IPS-20b (cell line): ENCODE data around the gene TBC1D9B.
"Not testable (repeated sequence)": the region's sequence is repeated elsewhere in the genome, so short reads cannot be mapped to it uniquely, and the experiment has no call there.

Experiments
- H3K27ac ChIP-seq: one replicate; pipeline ENCODE4 v1.5.1; 2013; ENCODE audit warnings: low read length
- H3K27me3 ChIP-seq: 2 replicates; pipeline ENCODE4 v1.6.1; 2013; ENCODE audit warnings: mild to moderate bottlenecking, low read length, inconsistent platforms; ENCODE audit not compliant: insufficient read depth
- H3K36me3 ChIP-seq: 2 replicates; pipeline ENCODE4 v1.6.1; 2013; ENCODE audit warnings: low read depth, mild to moderate bottlenecking, inconsistent platforms, low read length, moderate library complexity; ENCODE audit not compliant: insufficient read depth
- H3K4me1 ChIP-seq: 2 replicates; pipeline ENCODE4 v1.6.1; 2013; ENCODE audit warnings: mild to moderate bottlenecking, control low read depth, inconsistent platforms, low read length, moderate library complexity; ENCODE audit not compliant: insufficient read depth
- H3K4me3 ChIP-seq: 2 replicates; pipeline ENCODE4 v1.5.1; 2013; ENCODE audit warnings: mild to moderate bottlenecking, low read length, inconsistent platforms
- H3K9ac ChIP-seq: 2 replicates; pipeline ENCODE4 v1.6.1; 2013; ENCODE audit warnings: low read depth, mild to moderate bottlenecking, inconsistent platforms, low read length, moderate library complexity
- H3K9me3 ChIP-seq: 2 replicates; pipeline ENCODE4 v1.6.1; 2013; ENCODE audit warnings: mild to moderate bottlenecking, low read depth, low read length, inconsistent platforms; ENCODE audit not compliant: insufficient read depth

The TBC1D9B gene

GRCh38 chr5:179873588-179874110 is 34.0 kb downstream of the TBC1D9B start:
- H3K4me3 ChIP-seq, result no peak overlapping the region
- H3K9ac ChIP-seq, result no peak overlapping the region
- H3K36me3 ChIP-seq, result peaks cover 23% of the 10 kb centered on the region; the same call in 1 of the 2 replicates
- no peaks in the 10 kb centered on the region for H3K4me1 ChIP-seq
- no peaks in the 10 kb centered on the region for H3K27me3 ChIP-seq
- H3K9me3 ChIP-seq, result no peaks in the 10 kb centered on the region
- H3K27ac ChIP-seq, result no peak overlapping the region

DNA sequence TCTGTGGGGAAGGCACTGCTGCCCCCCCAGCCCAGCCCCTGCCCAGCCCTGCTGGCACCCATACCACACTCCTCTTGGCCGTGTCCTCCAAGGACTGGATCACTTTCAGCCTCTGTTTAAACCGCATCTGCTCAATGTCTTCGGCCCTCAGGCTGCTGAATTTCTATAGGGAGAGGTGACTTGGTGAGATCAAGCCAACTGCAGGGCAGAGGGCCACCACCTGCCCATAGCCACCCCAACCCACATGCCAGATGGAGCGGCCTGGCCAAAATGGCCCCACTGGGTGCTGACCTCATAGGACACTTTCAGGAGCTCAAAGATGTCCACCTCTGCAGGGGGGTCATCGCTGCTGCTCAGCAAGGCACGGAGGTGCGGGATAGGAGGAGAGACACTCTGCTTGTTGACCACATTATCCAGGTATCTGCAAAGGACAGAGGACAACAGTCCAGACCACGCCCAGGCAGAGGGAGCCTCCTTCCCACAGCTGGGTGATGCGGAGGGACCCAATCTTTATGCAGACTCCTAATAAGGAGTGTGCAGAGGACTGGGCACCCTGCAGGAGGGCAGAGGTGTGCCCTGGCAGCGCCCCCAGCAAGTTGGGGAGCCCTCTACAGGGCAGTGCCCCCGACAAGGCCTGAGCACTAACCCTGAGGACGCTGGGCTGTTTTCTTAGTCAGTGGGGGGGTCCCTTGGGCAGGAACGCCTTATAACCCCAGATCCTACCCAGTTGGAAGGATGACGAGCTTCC is 34.7 kb downstream of the TBC1D9B start:
- H3K36me3 ChIP-seq, result peaks cover 23% of the 10 kb centered on the region; the same call in 1 of the 2 replicates
- no peak overlapping the region for H3K27ac ChIP-seq
- H3K27me3 ChIP-seq, result no peaks in the 10 kb centered on the region
- H3K4me1 ChIP-seq, result no peaks in the 10 kb centered on the region
- no peak overlapping the region for H3K4me3 ChIP-seq
- no peaks in the 10 kb centered on the region for H3K9me3 ChIP-seq
- no peak overlapping the region for H3K9ac ChIP-seq

DNA sequence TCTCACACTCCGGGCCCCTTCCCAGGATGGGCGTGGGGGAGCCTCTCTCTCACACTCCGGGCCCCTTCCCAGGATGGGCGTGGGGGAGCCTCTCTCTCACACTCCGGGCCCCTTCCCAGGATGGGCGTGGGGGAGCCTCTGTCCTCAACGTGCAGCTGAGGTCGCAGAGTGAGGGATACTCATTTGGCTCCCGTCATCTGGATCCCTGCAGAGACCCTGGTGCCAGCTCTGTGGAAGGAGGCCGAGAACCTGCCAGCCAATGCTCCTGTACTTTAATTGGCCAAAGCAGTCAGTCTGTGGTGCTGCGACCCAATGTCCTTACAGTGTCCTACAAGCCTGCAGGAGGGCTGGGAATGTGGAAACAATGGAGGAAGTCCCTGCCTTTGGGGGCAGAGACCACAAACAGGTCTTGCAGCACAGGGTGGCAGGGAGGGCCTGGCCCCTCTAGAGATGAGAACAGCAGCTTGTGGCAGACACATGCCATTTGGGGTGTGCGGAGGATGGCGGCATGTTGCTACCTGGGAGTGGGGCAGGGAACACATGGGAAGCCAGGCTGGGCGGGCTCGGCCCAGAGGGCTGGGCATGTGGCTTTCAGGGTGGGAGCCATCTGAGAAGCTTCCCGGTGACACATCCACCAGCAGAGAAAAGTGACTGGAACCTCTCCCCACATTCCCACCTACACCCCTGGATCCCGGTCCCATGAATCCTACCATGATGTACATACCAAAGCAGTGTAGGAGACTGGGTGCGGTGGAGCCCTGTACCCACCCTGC is 35.5 kb downstream of the TBC1D9B start:
- Histone ChIP-seq H3K4me1 (no peaks in the 10 kb centered on the region), H3K9ac (no peak overlapping the region), H3K9me3 (no peaks in the 10 kb centered on the region), H3K27me3 (no peaks in the 10 kb centered on the region), H3K27ac (no peak overlapping the region), H3K36me3 (peaks cover 18% of the 10 kb centered on the region; the same call in 1 of the 2 replicates), H3K4me3 (no peak overlapping the region)

DNA sequence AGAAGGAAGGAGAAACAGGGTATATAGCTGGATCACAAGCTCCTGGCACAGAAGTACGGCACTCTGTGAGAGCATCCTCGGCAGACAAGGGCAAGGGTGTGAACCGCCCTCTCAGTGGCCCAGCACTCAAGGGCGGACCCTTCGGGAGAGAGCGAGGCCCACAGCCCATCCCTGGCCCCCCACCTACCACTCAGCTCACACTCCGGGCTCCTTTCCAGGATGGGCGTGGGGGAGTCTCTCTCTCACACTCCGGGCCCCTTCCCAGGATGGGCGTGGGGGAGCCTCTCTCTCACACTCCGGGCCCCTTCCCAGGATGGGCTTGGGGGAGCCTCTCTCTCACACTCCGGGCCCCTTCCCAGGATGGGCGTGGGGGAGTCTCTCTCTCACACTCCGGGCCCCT is 36.2 kb downstream of the TBC1D9B start:
- not testable (repeated sequence) for H3K4me1 ChIP-seq, H3K27ac ChIP-seq, H3K9me3 ChIP-seq, H3K4me3 ChIP-seq, H3K9ac ChIP-seq, H3K27me3 ChIP-seq
- peaks cover 23% of the 10 kb centered on the region for H3K36me3 ChIP-seq

DNA sequence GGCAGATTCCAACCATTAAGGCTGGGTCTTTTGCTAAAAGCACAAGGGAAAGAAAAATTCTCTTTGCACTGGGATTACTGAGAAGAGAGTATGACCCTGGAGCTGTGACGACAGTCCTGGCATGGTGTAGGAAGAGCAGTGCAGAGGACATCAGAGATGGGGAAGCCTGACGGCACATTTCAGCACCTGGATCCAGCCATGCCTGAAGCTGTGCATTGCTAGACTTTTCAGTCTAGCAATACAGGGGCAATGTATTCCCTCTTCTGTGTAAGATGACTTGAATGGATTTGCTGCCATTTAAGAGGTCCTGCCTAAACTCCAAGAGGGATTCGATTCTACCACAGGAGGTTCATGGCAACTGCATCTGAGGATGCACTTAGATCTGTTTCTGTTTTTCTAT is 36.7 kb downstream of the TBC1D9B start:
- Histone ChIP-seq H3K27ac (no peak overlapping the region), H3K4me3 (no peak overlapping the region), H3K27me3 (no peaks in the 10 kb centered on the region), H3K9me3 (no peaks in the 10 kb centered on the region), H3K9ac (no peak overlapping the region), H3K36me3 (peaks cover 24% of the 10 kb centered on the region), H3K4me1 (no peaks in the 10 kb centered on the region)

- no peak overlapping the region for H3K9ac ChIP-seq
- peaks cover 20% of the 10 kb centered on the region for H3K36me3 ChIP-seq
- H3K27ac ChIP-seq, result no peak overlapping the region
- no peak overlapping the region for H3K4me3 ChIP-seq
- H3K4me1 ChIP-seq, result no peaks in the 10 kb centered on the region
- no peaks in the 10 kb centered on the region for H3K9me3 ChIP-seq
- no peaks in the 10 kb centered on the region for H3K27me3 ChIP-seq
These were observed 37.2 kb downstream of the TBC1D9B start for GRCh38 chr5:179870403-179870903.

DNA sequence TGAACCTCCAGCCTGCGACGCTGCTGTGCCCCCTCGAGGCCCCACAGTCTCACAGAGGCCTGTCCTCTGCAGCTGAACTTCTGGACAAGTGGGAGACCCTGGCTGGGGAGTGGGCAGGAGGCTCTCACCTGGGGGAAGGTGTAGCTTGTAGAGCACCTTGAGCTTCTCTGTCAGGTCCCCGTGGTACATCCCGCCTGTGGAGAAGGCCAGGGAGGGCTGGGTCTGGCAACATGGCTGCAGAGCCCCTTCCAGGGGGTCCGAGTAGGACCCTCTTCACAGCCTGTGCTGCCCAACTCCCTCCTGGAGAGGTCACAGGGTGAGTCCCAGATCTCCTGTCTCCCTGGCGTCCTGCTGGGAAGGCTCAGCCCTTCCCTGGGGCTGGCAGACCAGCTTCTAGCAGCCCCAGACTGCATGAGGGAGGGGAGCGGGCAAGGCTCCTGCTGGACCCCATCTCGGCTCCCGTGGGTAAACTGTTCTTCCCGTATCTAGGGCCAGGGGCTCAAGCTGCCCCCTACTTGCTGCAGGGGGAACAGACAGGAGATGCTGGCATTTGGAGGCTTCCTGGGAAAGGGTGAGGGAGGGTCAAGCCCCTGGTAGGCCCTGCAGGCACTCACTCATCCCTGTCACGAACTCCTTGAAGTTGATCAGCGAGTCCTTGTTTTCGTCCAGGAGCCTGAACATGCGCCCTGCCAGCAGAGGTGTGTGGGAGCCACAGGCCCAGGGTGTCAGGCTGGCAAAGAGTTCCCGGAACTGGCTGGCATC is 37.9 kb downstream of the TBC1D9B start:
- H3K27ac ChIP-seq, result no peak overlapping the region
- no peak overlapping the region for H3K9ac ChIP-seq
- H3K4me3 ChIP-seq, result no peak overlapping the region
- peaks cover 15% of the 10 kb centered on the region for H3K36me3 ChIP-seq
- no peaks in the 10 kb centered on the region for H3K9me3 ChIP-seq
- H3K4me1 ChIP-seq, result no peaks in the 10 kb centered on the region
- no peaks in the 10 kb centered on the region for H3K27me3 ChIP-seq

DNA sequence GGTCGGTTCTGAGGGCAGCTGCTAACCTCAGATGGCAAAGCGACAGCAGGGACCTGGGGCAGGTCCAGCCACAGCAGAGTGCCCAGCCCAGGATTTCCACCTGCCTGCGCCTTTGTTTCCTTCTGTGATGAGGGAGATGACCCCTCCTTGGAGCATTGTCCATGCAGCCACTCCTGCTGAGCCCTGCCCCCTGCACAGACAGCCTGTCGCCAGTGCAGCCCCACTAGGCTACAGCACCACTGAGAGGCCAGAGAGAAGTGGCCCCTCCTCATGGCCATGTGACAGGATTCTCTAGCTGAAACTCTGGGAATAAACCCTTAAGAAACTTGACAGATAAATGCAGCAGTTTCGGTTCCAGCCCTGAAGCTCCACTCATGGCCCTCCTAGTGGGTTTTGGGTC is 38.6 kb downstream of the TBC1D9B start:
- no peak overlapping the region for H3K27ac ChIP-seq

DNA sequence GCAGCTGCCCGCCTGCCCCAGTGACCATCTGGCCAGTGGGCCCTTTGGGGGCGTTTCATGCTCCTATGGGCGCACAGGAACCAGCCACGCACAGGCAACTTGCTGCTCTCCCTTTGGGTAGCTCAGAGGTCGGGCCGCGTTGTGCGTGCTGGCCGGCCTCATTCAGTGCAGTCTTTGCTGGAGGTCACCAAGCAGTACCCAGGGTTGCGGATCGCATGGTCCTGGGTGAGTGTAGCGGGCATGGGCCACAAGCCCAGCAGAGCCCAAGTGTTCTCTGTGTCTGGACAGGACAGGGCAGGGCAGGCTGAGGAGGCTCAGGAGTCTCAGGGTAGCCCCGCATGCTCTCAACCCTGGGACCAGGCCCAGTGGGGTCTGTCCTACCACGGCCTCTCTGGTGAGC is 39.2 kb downstream of the TBC1D9B start:
- no peaks in the 10 kb centered on the region for H3K27me3 ChIP-seq
- H3K9ac ChIP-seq, result no peak overlapping the region
- no peaks in the 10 kb centered on the region for H3K9me3 ChIP-seq
- peaks cover 18% of the 10 kb centered on the region for H3K36me3 ChIP-seq
- H3K27ac ChIP-seq, result no peak overlapping the region
- no peaks in the 10 kb centered on the region for H3K4me1 ChIP-seq
- no peak overlapping the region for H3K4me3 ChIP-seq

More for the DNA sequence above, 38.6 kb downstream of the TBC1D9B start:
- Histone ChIP-seq H3K9ac (no peak overlapping the region), H3K4me3 (no peak overlapping the region), H3K36me3 (peaks cover 12% of the 10 kb centered on the region), H3K27me3 (no peaks in the 10 kb centered on the region), H3K9me3 (no peaks in the 10 kb centered on the region), H3K4me1 (no peaks in the 10 kb centered on the region)

- H3K36me3 ChIP-seq, result peaks cover 18% of the 10 kb centered on the region
- no peak overlapping the region for H3K9ac ChIP-seq
- H3K4me1 ChIP-seq, result no peaks in the 10 kb centered on the region
- no peaks in the 10 kb centered on the region for H3K9me3 ChIP-seq
- H3K4me3 ChIP-seq, result no peak overlapping the region
- H3K27ac ChIP-seq, result no peak overlapping the region
- no peaks in the 10 kb centered on the region for H3K27me3 ChIP-seq
These were observed 40.2 kb downstream of the TBC1D9B start for GRCh38 chr5:179867476-179867875.

- Histone ChIP-seq H3K27ac (no peak overlapping the region), H3K4me1 (no peaks in the 10 kb centered on the region), H3K36me3 (peaks cover 18% of the 10 kb centered on the region), H3K9me3 (no peaks in the 10 kb centered on the region), H3K9ac (no peak overlapping the region), H3K27me3 (no peaks in the 10 kb centered on the region), H3K4me3 (no peak overlapping the region)
These were observed 40.6 kb downstream of the TBC1D9B start for GRCh38 chr5:179867079-179867465.
